ENCODE results near the gene KCNQ1.

KCNQ1 gene

GRCh38 chr11:2862395-2863275 lies 417.8 kb downstream of the KCNQ1 start:
- Mint-ChIP-seq H3K36me3 (no peaks in the 10 kb centered on the region), H3K27me3 (peaks cover 24% of the 10 kb centered on the region), H3K4me3 (no peak overlapping the region), H3K9me3 (no peaks in the 10 kb centered on the region), H3K4me1 (peaks cover 5% of the 10 kb centered on the region), H3K27ac (no peak overlapping the region)
- DNase-seq (ENCODE audit: low spot score in 2 of 2) (no peak), ATAC-seq (ENCODE audit: low read depth) (no peak)

- DNase-seq (ENCODE audit: low spot score in 2 of 2) (no peak), ATAC-seq (ENCODE audit: low read depth) (no peak)
- no peaks in the 10 kb centered on the region for H3K36me3 Mint-ChIP-seq
- no peaks in the 10 kb centered on the region for H3K9me3 Mint-ChIP-seq
- H3K4me1 Mint-ChIP-seq: peaks cover 7% of the 10 kb centered on the region
- H3K27me3 Mint-ChIP-seq: peaks cover 24% of the 10 kb centered on the region
- H3K27ac Mint-ChIP-seq: no peak overlapping the region
- no peak overlapping the region for H3K4me3 Mint-ChIP-seq
Observed at GRCh38 chr11:2863276-2863618, 418.4 kb downstream of the KCNQ1 start.

GRCh38 chr11:2864901-2865300 lies 420.1 kb downstream of the KCNQ1 start:
- peaks cover 24% of the 10 kb centered on the region for H3K27me3 Mint-ChIP-seq
- H3K9me3 Mint-ChIP-seq: no peaks in the 10 kb centered on the region
- DNase-seq (ENCODE audit: low spot score in 2 of 2): no peak
- ATAC-seq (ENCODE audit: low read depth): no peak
- H3K36me3 Mint-ChIP-seq: no peaks in the 10 kb centered on the region
- H3K4me3 Mint-ChIP-seq: no peak overlapping the region
- no peak overlapping the region for H3K27ac Mint-ChIP-seq
- H3K4me1 Mint-ChIP-seq: peaks cover 7% of the 10 kb centered on the region

- Mint-ChIP-seq H3K27me3 (peaks cover 24% of the 10 kb centered on the region), H3K36me3 (no peaks in the 10 kb centered on the region), H3K4me3 (no peak overlapping the region), H3K27ac (no peak overlapping the region), H3K4me1 (peaks cover 5% of the 10 kb centered on the region), H3K9me3 (no peaks in the 10 kb centered on the region)
- ATAC-seq (ENCODE audit: low read depth) (no peak), DNase-seq (ENCODE audit: low spot score in 2 of 2) (no peak)
Observed at GRCh38 chr11:2865922-2866577, 421.2 kb downstream of the KCNQ1 start.

GRCh38 chr11:2867142-2867541 lies 422.3 kb downstream of the KCNQ1 start:
- DNase-seq (ENCODE audit: low spot score in 2 of 2): no peak
- ATAC-seq (ENCODE audit: low read depth): no peak
- H3K9me3 Mint-ChIP-seq: no peaks in the 10 kb centered on the region
- no peak overlapping the region for H3K27ac Mint-ChIP-seq
- peaks cover 24% of the 10 kb centered on the region for H3K27me3 Mint-ChIP-seq
- H3K36me3 Mint-ChIP-seq: no peaks in the 10 kb centered on the region
- peak overlapping the region; percentile 31 for H3K4me3 Mint-ChIP-seq
- H3K4me1 Mint-ChIP-seq: peaks cover 5% of the 10 kb centered on the region

- Mint-ChIP-seq H3K27ac (no peak overlapping the region), H3K27me3 (peaks cover 24% of the 10 kb centered on the region)
Observed at GRCh38 chr11:2867722-2868505, 423.1 kb downstream of the KCNQ1 start.

GRCh38 chr11:2868506-2869133 lies 423.8 kb downstream of the KCNQ1 start:
- no peaks in the 10 kb centered on the region for H3K9me3 Mint-ChIP-seq
- no peaks in the 10 kb centered on the region for H3K36me3 Mint-ChIP-seq
- H3K27me3 Mint-ChIP-seq: peaks cover 23% of the 10 kb centered on the region
- no peak for DNase-seq (ENCODE audit: low spot score in 2 of 2)
- peak overlapping the region; percentile 70 for H3K4me3 Mint-ChIP-seq
- H3K27ac Mint-ChIP-seq: no peak overlapping the region
- ATAC-seq (ENCODE audit: low read depth): no peak
- H3K4me1 Mint-ChIP-seq: peaks cover 5% of the 10 kb centered on the region

More at GRCh38 chr11:2867722-2868505, 423.1 kb downstream of the KCNQ1 start:
- peak overlapping the region; percentile 60 for H3K4me3 Mint-ChIP-seq
- H3K4me1 Mint-ChIP-seq: peaks cover 5% of the 10 kb centered on the region
- no peaks in the 10 kb centered on the region for H3K36me3 Mint-ChIP-seq
- DNase-seq (ENCODE audit: low spot score in 2 of 2) (no peak), ATAC-seq (ENCODE audit: low read depth) (no peak)
- H3K9me3 Mint-ChIP-seq: no peaks in the 10 kb centered on the region

- Mint-ChIP-seq H3K9me3 (no peaks in the 10 kb centered on the region), H3K36me3 (no peaks in the 10 kb centered on the region), H3K27ac (no peak overlapping the region), H3K4me1 (peaks cover 4% of the 10 kb centered on the region), H3K4me3 (no peak overlapping the region), H3K27me3 (peaks cover 20% of the 10 kb centered on the region)
- DNase-seq (ENCODE audit: low spot score in 2 of 2) (no peak), ATAC-seq (ENCODE audit: low read depth) (no peak)
Observed at GRCh38 chr11:2869134-2869526, 424.3 kb downstream of the KCNQ1 start.

- H3K9me3 Mint-ChIP-seq: no peaks in the 10 kb centered on the region
- H3K4me3 Mint-ChIP-seq: no peak overlapping the region
- H3K36me3 Mint-ChIP-seq: no peaks in the 10 kb centered on the region
- H3K27me3 Mint-ChIP-seq: peaks cover 17% of the 10 kb centered on the region
- DNase-seq (ENCODE audit: low spot score in 2 of 2) (no peak), ATAC-seq (ENCODE audit: low read depth) (no peak)
- H3K4me1 Mint-ChIP-seq: peaks cover 2% of the 10 kb centered on the region
- no peak overlapping the region for H3K27ac Mint-ChIP-seq
Observed at GRCh38 chr11:2869561-2870427, 425.0 kb downstream of the KCNQ1 start.

GRCh38 chr11:2870460-2870859 lies 425.7 kb downstream of the KCNQ1 start:
- H3K9me3 Mint-ChIP-seq: no peaks in the 10 kb centered on the region
- H3K4me1 Mint-ChIP-seq: peaks cover 2% of the 10 kb centered on the region
- no peak overlapping the region for H3K4me3 Mint-ChIP-seq
- peaks cover 19% of the 10 kb centered on the region for H3K27me3 Mint-ChIP-seq
- DNase-seq (ENCODE audit: low spot score in 2 of 2) (no peak), ATAC-seq (ENCODE audit: low read depth) (no peak)
- H3K36me3 Mint-ChIP-seq: no peaks in the 10 kb centered on the region
- no peak overlapping the region for H3K27ac Mint-ChIP-seq

- Mint-ChIP-seq H3K36me3 (no peaks in the 10 kb centered on the region), H3K27me3 (peaks cover 22% of the 10 kb centered on the region), H3K4me1 (peaks cover 2% of the 10 kb centered on the region), H3K27ac (no peak overlapping the region), H3K9me3 (no peaks in the 10 kb centered on the region), H3K4me3 (no peak overlapping the region)
- no peak for ATAC-seq (ENCODE audit: low read depth)
- DNase-seq (ENCODE audit: low spot score in 2 of 2): no peak
Observed at GRCh38 chr11:2870969-2871680, 426.3 kb downstream of the KCNQ1 start.

GRCh38 chr11:2874963-2875362 lies 430.2 kb downstream of the KCNQ1 start:
- H3K36me3 Mint-ChIP-seq: no peaks in the 10 kb centered on the region
- H3K9me3 Mint-ChIP-seq: peaks cover 1% of the 10 kb centered on the region
- no peak overlapping the region for H3K4me3 Mint-ChIP-seq
- H3K27me3 Mint-ChIP-seq: peaks cover 18% of the 10 kb centered on the region
- no peak for DNase-seq (ENCODE audit: low spot score in 2 of 2)
- no peak overlapping the region for H3K27ac Mint-ChIP-seq
- H3K4me1 Mint-ChIP-seq: no peaks in the 10 kb centered on the region
- no peak for ATAC-seq (ENCODE audit: low read depth)

- no peaks in the 10 kb centered on the region for H3K36me3 Mint-ChIP-seq
- no peak overlapping the region for H3K27ac Mint-ChIP-seq
Observed at GRCh38 chr11:2877474-2877873, 432.7 kb downstream of the KCNQ1 start.

More at GRCh38 chr11:2877474-2877873, 432.7 kb downstream of the KCNQ1 start:
- no peak for DNase-seq (ENCODE audit: low spot score in 2 of 2)
- no peak for ATAC-seq (ENCODE audit: low read depth)
- Mint-ChIP-seq H3K4me3 (no peak overlapping the region), H3K27me3 (peaks cover 7% of the 10 kb centered on the region), H3K4me1 (no peaks in the 10 kb centered on the region), H3K9me3 (peaks cover 1% of the 10 kb centered on the region)

All from memory B cell (primary cell).